IMR-90 (cell line): Measurements from ENCODE around the gene VOPP1. TPM values are rescaled to one million over a fixed set of nuclear protein-coding genes. Genes with fewer than 3 reads are reported as not detected.

Experiments
- ATAC-seq: fragments of 200-7000 bp; cut with Tn5 transposase; 2 replicates; pipeline ENCODE4 v1.9.1; 2020; ENCODE audit warnings: low read depth, mild to moderate bottlenecking, moderate library complexity
- BruUV-seq: library from RNA; stranded (reverse); fragments of 400-500 nt; replicated peaks from 2 replicates; lab custom pipeline; 2021; lab: Mats Ljungman, UMichigan
- CTCF ChIA-PET: fragments of 300-600 bp; formaldehyde crosslinking; extraction: SDS; loops from one replicate; lab custom pipeline; 2021; ENCODE audit warnings: antibody characterized with exemption; lab: Yijun Ruan, JAX
- POLR2A ChIA-PET: fragments of 300-600 bp; sonication (Branson Sonifier 250); formaldehyde crosslinking; loops from one replicate; lab custom pipeline; 2022; ENCODE audit warnings: antibody characterized with exemption; ENCODE audit not compliant: unreplicated experiment; lab: Charles Lee
- DNase-seq: peaks from one replicate; pipeline ENCODE4 v3.0.0; 2013
- H2AFZ ChIP-seq: replicated peaks from 2 replicates; pipeline ENCODE3; 2013; ENCODE audit warnings: low read length, mild to moderate bottlenecking; ENCODE audit not compliant: poor library complexity
- H2AK5ac ChIP-seq: 2 replicates; pipeline ENCODE4 v1.6.1; 2013; ENCODE audit warnings: low read depth, low read length, inconsistent platforms
- H2AK9ac ChIP-seq: replicated peaks from 2 replicates; pipeline ENCODE3; 2013; ENCODE audit warnings: mild to moderate bottlenecking, low read depth, low read length, moderate library complexity; ENCODE audit not compliant: poor library complexity
- H2BK120ac ChIP-seq: 2 replicates; pipeline ENCODE4 v1.6.1; 2013; ENCODE audit warnings: low read depth, low read length, inconsistent platforms
- H2BK15ac ChIP-seq: 3 replicates; pipeline ENCODE4 v1.6.1; 2013; ENCODE audit warnings: low read depth, low read length, inconsistent platforms
- H2BK20ac ChIP-seq: 2 replicates; pipeline ENCODE4 v1.6.1; 2013; ENCODE audit warnings: low read depth, mild to moderate bottlenecking, inconsistent platforms, low read length, moderate library complexity
- H2BK5ac ChIP-seq: 2 replicates; pipeline ENCODE4 v1.6.1; 2013; ENCODE audit warnings: mild to moderate bottlenecking, low read depth, low read length, inconsistent platforms; ENCODE audit not compliant: poor library complexity, severe bottlenecking
- H3K14ac ChIP-seq: replicated peaks from 2 replicates; pipeline ENCODE4 v1.6.1; 2013; ENCODE audit warnings: low read depth, low read length, inconsistent platforms
- H3K18ac ChIP-seq: 2 replicates; pipeline ENCODE4 v1.6.1; 2013; ENCODE audit warnings: low read depth, low read length, control low read depth
- H3K23ac ChIP-seq: 2 replicates; pipeline ENCODE4 v1.6.1; 2013; ENCODE audit warnings: low read depth, low read length, inconsistent platforms
- H3K27ac ChIP-seq: 2 replicates; pipeline ENCODE4 v1.5.1; 2013; ENCODE audit warnings: mild to moderate bottlenecking, control low read depth, low read length; ENCODE audit not compliant: insufficient read depth
- H3K27me3 ChIP-seq: 2 replicates; pipeline ENCODE4 v1.6.1; 2013; ENCODE audit warnings: low read length; ENCODE audit not compliant: control insufficient read depth, insufficient read depth
- H3K36me3 ChIP-seq: 2 replicates; pipeline ENCODE4 v1.6.1; 2013; ENCODE audit warnings: low read length, mixed read lengths; ENCODE audit not compliant: control insufficient read depth, insufficient read depth
- H3K4ac ChIP-seq: 2 replicates; pipeline ENCODE4 v1.6.1; 2013; ENCODE audit warnings: low read depth, low read length, inconsistent platforms
- H3K4me1 ChIP-seq: 2 replicates; pipeline ENCODE4 v1.6.1; 2013; ENCODE audit warnings: low read length, mixed read lengths; ENCODE audit not compliant: control insufficient read depth, insufficient read depth
- H3K4me2 ChIP-seq: 2 replicates; pipeline ENCODE4 v1.6.1; 2013; ENCODE audit warnings: low read depth, mild to moderate bottlenecking, control low read depth, low read length, moderate library complexity
- H3K4me3 ChIP-seq: 2 replicates; pipeline ENCODE4 v1.5.1; 2013; ENCODE audit warnings: low read depth, mild to moderate bottlenecking, control low read depth, low read length, moderate library complexity; ENCODE audit not compliant: insufficient read depth
- H3K56ac ChIP-seq: 2 replicates; pipeline ENCODE4 v1.6.1; 2013; ENCODE audit warnings: low read length, inconsistent platforms; ENCODE audit not compliant: insufficient read depth; ENCODE audit errors: extremely low read depth
- H3K79me1 ChIP-seq, 2 experiments: 2 replicates each; pipeline ENCODE4 v1.6.1; 2013; ENCODE audit warnings: low read length in 2 of 2, inconsistent platforms in 1 of 2, low read depth in 1 of 2
- H3K9ac ChIP-seq: 2 replicates; pipeline ENCODE4 v1.6.1; 2013; ENCODE audit warnings: low read depth, low read length, control low read depth
- H3K9me1 ChIP-seq: 2 replicates; pipeline ENCODE4 v1.6.1; 2013; ENCODE audit warnings: low read length, inconsistent platforms; ENCODE audit not compliant: insufficient read depth
- H3K9me3 ChIP-seq: 2 replicates; pipeline ENCODE4 v1.6.1; 2013; ENCODE audit warnings: low read length; ENCODE audit not compliant: control insufficient read depth, insufficient read depth
- H4K20me1 ChIP-seq: 2 replicates; pipeline ENCODE4 v1.6.1; 2013; ENCODE audit warnings: low read length, inconsistent platforms; ENCODE audit not compliant: insufficient read depth
- H4K5ac ChIP-seq: 2 replicates; pipeline ENCODE4 v1.6.1; 2013; ENCODE audit warnings: mild to moderate bottlenecking, low read depth, low read length, control low read depth
- H4K8ac ChIP-seq, 2 experiments: 2 replicates each; pipeline ENCODE4 v1.6.1; 2013; ENCODE audit warnings: low read depth in 2 of 2, low read length in 2 of 2, control low read depth in 1 of 2, inconsistent platforms in 1 of 2
- H4K91ac ChIP-seq: 2 replicates; pipeline ENCODE4 v1.6.1; 2013; ENCODE audit warnings: low read depth, low read length, inconsistent platforms; ENCODE audit not compliant: insufficient read depth
- BHLHE40 ChIP-seq: fragments of 150-350 bp; IDR thresholded peaks from 2 replicates; pipeline ENCODE4 v1.6.1; 2016; ENCODE audit warnings: mild to moderate bottlenecking, low read depth, low read length
- CEBPB ChIP-seq: IDR thresholded peaks from 2 replicates; pipeline ENCODE4 v1.6.1; 2012; ENCODE audit warnings: low read depth, low read length, improper control_type of control experiment
- CHD1 ChIP-seq: IDR thresholded peaks from 2 replicates; pipeline ENCODE4 v1.6.1; 2012; ENCODE audit warnings: low read depth, low read length, improper control_type of control experiment
- FOS ChIP-seq: fragments of 150-350 bp; IDR thresholded peaks from 2 replicates; pipeline ENCODE4 v1.6.1; 2016; ENCODE audit warnings: low read depth, low read length
- MAFK ChIP-seq: IDR thresholded peaks from 2 replicates; pipeline ENCODE4 v1.6.1; 2012; ENCODE audit warnings: low read depth, low read length, improper control_type of control experiment
- MAZ ChIP-seq: IDR thresholded peaks from 2 replicates; pipeline ENCODE4 v1.6.1; 2012; ENCODE audit warnings: low read depth, mild to moderate bottlenecking, low read length, improper control_type of control experiment, moderate library complexity, borderline replicate concordance
- MXI1 ChIP-seq: IDR thresholded peaks from 2 replicates; pipeline ENCODE4 v1.6.1; 2012; ENCODE audit warnings: low read depth, mild to moderate bottlenecking, low read length, moderate library complexity, borderline replicate concordance
- NFE2L2 ChIP-seq: fragments of 150-350 bp; IDR thresholded peaks from 2 replicates; pipeline ENCODE4 v1.6.1; 2016; ENCODE audit warnings: low read depth, mild to moderate bottlenecking, low read length
- POLR2A ChIP-seq: IDR thresholded peaks from 2 replicates; pipeline ENCODE4 v1.6.1; 2012; ENCODE audit warnings: mild to moderate bottlenecking, low read depth, low read length
- RAD21 ChIP-seq: IDR thresholded peaks from 2 replicates; pipeline ENCODE4 v1.6.1; 2012; ENCODE audit warnings: low read length, improper control_type of control experiment
- RCOR1 ChIP-seq: IDR thresholded peaks from 2 replicates; pipeline ENCODE4 v1.6.1; 2012; ENCODE audit warnings: mild to moderate bottlenecking, low read length, improper control_type of control experiment; ENCODE audit not compliant: insufficient replicate concordance
- RFX5 ChIP-seq: IDR thresholded peaks from 2 replicates; pipeline ENCODE4 v1.8.0; 2012; ENCODE audit warnings: low read depth, mild to moderate bottlenecking, low read length, moderate library complexity
- SMC3 ChIP-seq: fragments of 150-350 bp; IDR thresholded peaks from 2 replicates; pipeline ENCODE4 v1.6.1; 2016; ENCODE audit warnings: low read depth, mild to moderate bottlenecking, antibody characterized with exemption, low read length, moderate library complexity
- WGBS, 2 experiments: methylation state at CpG; one replicate each; pipeline versions ENCODE4 v1.1.5 to v1.1.7; 2013; ENCODE audit warnings: missing lambda C conversion rate in 2 of 2; ENCODE audit not compliant: insufficient read length in 1 of 2; ENCODE audit errors: extremely low coverage in 2 of 2; 5-methylcytosine and 5-hydroxymethylcytosine counted together
- dilution Hi-C: fragments of 300-500 bp; cut with HindIII; formaldehyde crosslinking; loops from one replicate; pipeline ENCODE4 v1.14.3; 2018; ENCODE audit warnings: low sequenced_read_pairs; ENCODE audit not compliant: unreplicated experiment
- in situ Hi-C: fragments of 300-500 bp; cut with MboI; formaldehyde crosslinking; loops from 3 replicates; pipeline ENCODE4 v1.14.3; 2019; ENCODE audit warnings: low sequenced_read_pairs, inconsistent platforms, mixed read lengths
- intact Hi-C: fragments of 100-400 bp; cut with micrococcal nuclease; formaldehyde crosslinking; loops from 2 replicates; pipeline ENCODE4 v1.10.0; 2022
- polyA plus RNA-seq, 3 experiments: library from polyadenylated mRNA; depleted of rRNA; stranded (reverse); fragments of >200 nt; gene quantifications; 2 replicates each; pipeline ENCODE4 v1.2.3, GENCODE V29; 2012; ENCODE audit warnings: low replicate concordance in 1 of 3
- total RNA-seq: library from RNA; depleted of rRNA; stranded (reverse); fragments of >200 nt; gene quantifications from 2 replicates; pipeline ENCODE4 v1.2.3, GENCODE V29; 2012
- TF ChIP-seq, protein P1 (sequence below): fragments of 150-350 bp; IDR thresholded peaks from 2 replicates; pipeline ENCODE4 v1.6.1; 2016; ENCODE audit warnings: low read depth, mild to moderate bottlenecking, low read length, moderate library complexity, borderline replicate concordance
- TF ChIP-seq, protein P2 (sequence below): fragments of 150-350 bp; IDR thresholded peaks from 2 replicates; pipeline ENCODE4 v1.6.1; 2017; ENCODE audit warnings: mild to moderate bottlenecking, antibody characterized with exemption, low read length, low read depth
- TF ChIP-seq, protein P3 (sequence below): conservative IDR thresholded peaks from 2 replicates; pipeline ENCODE4 v1.5.1; 2012; ENCODE audit warnings: mild to moderate bottlenecking, low read depth, low read length, improper control_type of control experiment

The VOPP1 gene
- total and polyA plus RNA-seq, 2 of the 4 experiments (the other 2 are of a cell fraction) = 60.2 to 94.5 TPM

DNA sequence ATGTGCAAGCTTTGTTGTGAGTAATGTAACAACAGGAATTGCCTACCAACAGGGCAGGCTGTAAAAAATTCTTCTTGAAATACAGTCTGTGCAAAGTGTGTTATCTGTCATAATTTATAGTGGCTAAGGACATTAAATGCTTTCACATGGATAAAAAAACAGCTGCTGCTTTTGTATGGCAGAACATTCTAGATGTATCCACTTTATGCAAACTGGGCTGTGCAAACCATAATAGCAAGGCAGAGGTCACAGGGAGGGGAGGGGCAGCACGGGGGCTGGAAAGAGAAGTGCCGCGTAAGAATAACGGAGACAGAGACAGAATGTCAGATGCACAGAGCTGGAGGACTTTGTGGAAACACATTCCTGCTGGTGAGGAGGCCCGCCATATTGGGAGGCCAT, 86.1 kb downstream of the VOPP1 start:
- Histone ChIP-seq H4K91ac (no peak overlapping the region), H3K4me3 (no peak overlapping the region), H2BK15ac (no peak overlapping the region), H3K27me3 (no peaks in the 10 kb centered on the region), H3K56ac (no peak overlapping the region), H2BK20ac (no peak overlapping the region), H2BK5ac (no peak overlapping the region), H2AK9ac (no peak overlapping the region), H4K8ac (no peak overlapping the region), H3K14ac (no peak overlapping the region), H3K9me1 (0 out of 2 replicates have a peak, but pooled peaks cover 8% of the 10 kb centered on the region), H3K4ac (no peak overlapping the region), H4K5ac (no peak overlapping the region), H2AK5ac (no peak overlapping the region), H3K27ac (no peak overlapping the region), H2BK120ac (no peak overlapping the region), H3K79me1 (peaks cover 7 to 53% of the 10 kb centered on the region in 2 experiments; a peak in 3 of 4 replicates), H3K9me3 (no peaks in the 10 kb centered on the region), H3K18ac (no peak overlapping the region), H3K9ac (no peak overlapping the region), H3K4me2 (no peak overlapping the region), H4K20me1 (peaks cover 4% of the 10 kb centered on the region), H2AFZ (no peak overlapping the region), H3K4me1 (peaks cover 6% of the 10 kb centered on the region; the same call in 1 of the 2 replicates), H3K23ac (no peak overlapping the region), H3K36me3 (peaks cover 29% of the 10 kb centered on the region)
- in situ Hi-C loops = no loop called here
- POLR2A ChIA-PET = no interaction called here
- WGBS, 2 experiments = 73% methylated on average over 3 of the region's 5 CpGs; no CpG with 5 or more reads in 1 of the 2 experiments
- no TSS peak for BruUV-seq
- dilution Hi-C loops = no loop called here
- intact Hi-C loops = no loop called here
- DNase-seq (no peak), ATAC-seq (no peak)
- no peak for TF ChIP-seq SMC3
- TF ChIP-seq NFE2L2 = no peak
- TF ChIP-seq, protein P1, sequence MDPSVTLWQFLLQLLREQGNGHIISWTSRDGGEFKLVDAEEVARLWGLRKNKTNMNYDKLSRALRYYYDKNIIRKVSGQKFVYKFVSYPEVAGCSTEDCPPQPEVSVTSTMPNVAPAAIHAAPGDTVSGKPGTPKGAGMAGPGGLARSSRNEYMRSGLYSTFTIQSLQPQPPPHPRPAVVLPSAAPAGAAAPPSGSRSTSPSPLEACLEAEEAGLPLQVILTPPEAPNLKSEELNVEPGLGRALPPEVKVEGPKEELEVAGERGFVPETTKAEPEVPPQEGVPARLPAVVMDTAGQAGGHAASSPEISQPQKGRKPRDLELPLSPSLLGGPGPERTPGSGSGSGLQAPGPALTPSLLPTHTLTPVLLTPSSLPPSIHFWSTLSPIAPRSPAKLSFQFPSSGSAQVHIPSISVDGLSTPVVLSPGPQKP = no peak
- no peak for TF ChIP-seq FOS
- no peak for TF ChIP-seq POLR2A
- no peak for TF ChIP-seq BHLHE40
- no peak for TF ChIP-seq CEBPB
- TF ChIP-seq MAFK = no peak
- no peak for TF ChIP-seq RFX5
- TF ChIP-seq, protein P2, sequence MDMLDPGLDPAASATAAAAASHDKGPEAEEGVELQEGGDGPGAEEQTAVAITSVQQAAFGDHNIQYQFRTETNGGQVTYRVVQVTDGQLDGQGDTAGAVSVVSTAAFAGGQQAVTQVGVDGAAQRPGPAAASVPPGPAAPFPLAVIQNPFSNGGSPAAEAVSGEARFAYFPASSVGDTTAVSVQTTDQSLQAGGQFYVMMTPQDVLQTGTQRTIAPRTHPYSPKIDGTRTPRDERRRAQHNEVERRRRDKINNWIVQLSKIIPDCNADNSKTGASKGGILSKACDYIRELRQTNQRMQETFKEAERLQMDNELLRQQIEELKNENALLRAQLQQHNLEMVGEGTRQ = no peak
- TF ChIP-seq RCOR1 = no peak
- no peak for TF ChIP-seq CHD1
- no peak for TF ChIP-seq MXI1
- TF ChIP-seq MAZ = no peak
- TF ChIP-seq, protein P3, sequence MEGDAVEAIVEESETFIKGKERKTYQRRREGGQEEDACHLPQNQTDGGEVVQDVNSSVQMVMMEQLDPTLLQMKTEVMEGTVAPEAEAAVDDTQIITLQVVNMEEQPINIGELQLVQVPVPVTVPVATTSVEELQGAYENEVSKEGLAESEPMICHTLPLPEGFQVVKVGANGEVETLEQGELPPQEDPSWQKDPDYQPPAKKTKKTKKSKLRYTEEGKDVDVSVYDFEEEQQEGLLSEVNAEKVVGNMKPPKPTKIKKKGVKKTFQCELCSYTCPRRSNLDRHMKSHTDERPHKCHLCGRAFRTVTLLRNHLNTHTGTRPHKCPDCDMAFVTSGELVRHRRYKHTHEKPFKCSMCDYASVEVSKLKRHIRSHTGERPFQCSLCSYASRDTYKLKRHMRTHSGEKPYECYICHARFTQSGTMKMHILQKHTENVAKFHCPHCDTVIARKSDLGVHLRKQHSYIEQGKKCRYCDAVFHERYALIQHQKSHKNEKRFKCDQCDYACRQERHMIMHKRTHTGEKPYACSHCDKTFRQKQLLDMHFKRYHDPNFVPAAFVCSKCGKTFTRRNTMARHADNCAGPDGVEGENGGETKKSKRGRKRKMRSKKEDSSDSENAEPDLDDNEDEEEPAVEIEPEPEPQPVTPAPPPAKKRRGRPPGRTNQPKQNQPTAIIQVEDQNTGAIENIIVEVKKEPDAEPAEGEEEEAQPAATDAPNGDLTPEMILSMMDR = no peak
- no peak for TF ChIP-seq RAD21
- CTCF ChIA-PET = no interaction called here
